ENCODE measurements around the gene PIAS4. TPM values are rescaled to one million over a fixed set of nuclear protein-coding genes. Genes with fewer than 3 reads are reported as not detected.
"Not testable (repeated sequence)": the region's sequence is repeated elsewhere in the genome, so short reads cannot be mapped to it uniquely, and the experiment has no call there.

PIAS4 gene
- polyA plus RNA-seq, 1 donor = 27.5 TPM

GRCh38 chr19:3998667-3999412 lies 8.7 kb upstream of the PIAS4 start:
- DNase-seq = not testable (repeated sequence)

- not testable (repeated sequence) for DNase-seq
These were observed 6.7 kb upstream of the PIAS4 start for GRCh38 chr19:4000798-4001197.

- not testable (repeated sequence) for DNase-seq
These were observed 2.1 kb upstream of the PIAS4 start for GRCh38 chr19:4005436-4005835.

- DNase-seq = no peak
These were observed 452 bp downstream of the PIAS4 start for GRCh38 chr19:4007836-4008539.

- no peak for DNase-seq
These were observed 2.7 kb downstream of the PIAS4 start for GRCh38 chr19:4009990-4010807.

- DNase-seq = no peak
These were observed 3.2 kb downstream of the PIAS4 start for GRCh38 chr19:4010808-4011110.

GRCh38 chr19:4011430-4011829 lies 3.9 kb downstream of the PIAS4 start:
- DNase-seq = not testable (repeated sequence)

GRCh38 chr19:4012092-4012974 lies 4.8 kb downstream of the PIAS4 start:
- no peak for DNase-seq

- DNase-seq = no peak
These were observed 5.6 kb downstream of the PIAS4 start for GRCh38 chr19:4012975-4013634.

GRCh38 chr19:4013886-4014540 lies 6.5 kb downstream of the PIAS4 start:
- no peak for DNase-seq

- DNase-seq = no peak
These were observed 7.3 kb downstream of the PIAS4 start for GRCh38 chr19:4014541-4015491.

GRCh38 chr19:4015705-4016402 lies 8.3 kb downstream of the PIAS4 start:
- DNase-seq = peak; percentile 26

GRCh38 chr19:4016486-4016885 lies 8.9 kb downstream of the PIAS4 start:
- no peak for DNase-seq

GRCh38 chr19:4016903-4017638 lies 9.5 kb downstream of the PIAS4 start:
- DNase-seq = no peak

GRCh38 chr19:4018140-4018613 lies 10.6 kb downstream of the PIAS4 start:
- DNase-seq = no peak

- no peak for DNase-seq
These were observed 11.4 kb downstream of the PIAS4 start for GRCh38 chr19:4018775-4019504.

- DNase-seq = no peak
These were observed 12.0 kb downstream of the PIAS4 start for GRCh38 chr19:4019578-4019977.
